Caco-2 (cell line): ENCODE data around the gene IFITM2. TPM values are rescaled to one million over a fixed set of nuclear protein-coding genes. Genes with fewer than 3 reads are reported as not detected.
"Not testable (repeated sequence)": the region's sequence is repeated elsewhere in the genome, so short reads cannot be mapped to it uniquely, and the experiment has no call there.

Experiments used
- BruUV-seq: library from RNA; stranded (reverse); fragments of 400-500 nt; replicated peaks from 2 replicates; lab custom pipeline; 2021; lab: Mats Ljungman, UMichigan
- CTCF ChIA-PET: fragments of 300-600 bp; sonication (Branson Sonifier 250); formaldehyde crosslinking; loops from one replicate; lab custom pipeline; 2022; ENCODE audit warnings: antibody characterized with exemption; lab: Charles Lee
- POLR2A ChIA-PET: fragments of 300-600 bp; sonication (Branson Sonifier 250); formaldehyde crosslinking; loops from one replicate; lab custom pipeline; 2022; ENCODE audit warnings: antibody characterized with exemption; lab: Charles Lee
- DNase-seq, 2 experiments: peaks; one replicate each; pipeline versions ENCODE4 v3.0.0 to v3.0.0-alpha.2; 2020 to 2022
- H3K27me3 ChIP-seq: replicated peaks from 2 replicates; pipeline ENCODE4 v1.6.0; 2011; ENCODE audit warnings: low read length; ENCODE audit not compliant: control insufficient read depth, insufficient read depth
- H3K36me3 ChIP-seq: 2 replicates; pipeline ENCODE4 v1.5.1; 2011; ENCODE audit warnings: low read length; ENCODE audit not compliant: control insufficient read depth, insufficient read depth
- H3K4me1 ChIP-seq: fragments of 250-450 bp; sonication (Bioruptor Pico); 2 replicates; pipeline ENCODE4 v1.5.1; 2020; ENCODE audit warnings: mild to moderate bottlenecking
- H3K4me3 ChIP-seq: 2 replicates; pipeline ENCODE4 v1.5.1; 2011; ENCODE audit warnings: low read depth, mild to moderate bottlenecking, control low read depth, low read length
- H3K9me3 ChIP-seq: fragments of 250-450 bp; sonication (Bioruptor Pico); 2 replicates; pipeline ENCODE4 v1.5.1; 2020; ENCODE audit warnings: mild to moderate bottlenecking, moderate library complexity
- H3K27ac Mint-ChIP-seq: one replicate; pipeline ENCODE4 v1.8.0; 2022; ENCODE audit warnings: mixed read lengths; ENCODE audit not compliant: unreplicated experiment
- H3K27me3 Mint-ChIP-seq: one replicate; pipeline ENCODE4 v1.8.0; 2022; ENCODE audit warnings: mixed read lengths; ENCODE audit not compliant: insufficient read depth, unreplicated experiment
- H3K36me3 Mint-ChIP-seq: one replicate; pipeline ENCODE4 v1.8.0; 2022; ENCODE audit warnings: mild to moderate bottlenecking, mixed read lengths; ENCODE audit not compliant: insufficient read depth, unreplicated experiment
- H3K4me1 Mint-ChIP-seq: one replicate; pipeline ENCODE4 v1.8.0; 2022; ENCODE audit warnings: low read depth, mixed read lengths; ENCODE audit not compliant: unreplicated experiment
- H3K4me3 Mint-ChIP-seq: one replicate; pipeline ENCODE4 v1.8.0; 2022; ENCODE audit warnings: mild to moderate bottlenecking, moderate library complexity, mixed read lengths; ENCODE audit not compliant: unreplicated experiment
- H3K9me3 Mint-ChIP-seq: one replicate; pipeline ENCODE4 v1.8.0; 2022; ENCODE audit warnings: mixed read lengths; ENCODE audit not compliant: unreplicated experiment
- intact Hi-C: fragments of 100-400 bp; cut with micrococcal nuclease; formaldehyde crosslinking; loops from one replicate; pipeline ENCODE4 v1.10.0; 2022; ENCODE audit not compliant: unreplicated experiment
- total RNA-seq: library from RNA; stranded (reverse); gene quantifications from 2 replicates; pipeline ENCODE4 v1.2.3, GENCODE V29; 2022
- TF ChIP-seq, protein P1 (sequence below), 2 experiments: fragments of 200-600 bp in 1 of 2; IDR thresholded peaks; 1 replicate in 1 of 2; 2 replicates in 1 of 2; pipeline versions ENCODE4 v1.5.1 to v1.8.0; 2011 to 2022; ENCODE audit warnings: antibody characterized with exemption in 1 of 2, control low read depth in 1 of 2, inconsistent platforms in 1 of 2, low read depth in 1 of 2, low read length in 1 of 2, mild to moderate bottlenecking in 1 of 2, moderate library complexity in 1 of 2; ENCODE audit not compliant: insufficient read depth in 1 of 2, severe bottlenecking in 1 of 2, unreplicated experiment in 1 of 2

Gene IFITM2
- total RNA-seq, 1 experiment from 2014 or later = 7.3 TPM

DNA sequence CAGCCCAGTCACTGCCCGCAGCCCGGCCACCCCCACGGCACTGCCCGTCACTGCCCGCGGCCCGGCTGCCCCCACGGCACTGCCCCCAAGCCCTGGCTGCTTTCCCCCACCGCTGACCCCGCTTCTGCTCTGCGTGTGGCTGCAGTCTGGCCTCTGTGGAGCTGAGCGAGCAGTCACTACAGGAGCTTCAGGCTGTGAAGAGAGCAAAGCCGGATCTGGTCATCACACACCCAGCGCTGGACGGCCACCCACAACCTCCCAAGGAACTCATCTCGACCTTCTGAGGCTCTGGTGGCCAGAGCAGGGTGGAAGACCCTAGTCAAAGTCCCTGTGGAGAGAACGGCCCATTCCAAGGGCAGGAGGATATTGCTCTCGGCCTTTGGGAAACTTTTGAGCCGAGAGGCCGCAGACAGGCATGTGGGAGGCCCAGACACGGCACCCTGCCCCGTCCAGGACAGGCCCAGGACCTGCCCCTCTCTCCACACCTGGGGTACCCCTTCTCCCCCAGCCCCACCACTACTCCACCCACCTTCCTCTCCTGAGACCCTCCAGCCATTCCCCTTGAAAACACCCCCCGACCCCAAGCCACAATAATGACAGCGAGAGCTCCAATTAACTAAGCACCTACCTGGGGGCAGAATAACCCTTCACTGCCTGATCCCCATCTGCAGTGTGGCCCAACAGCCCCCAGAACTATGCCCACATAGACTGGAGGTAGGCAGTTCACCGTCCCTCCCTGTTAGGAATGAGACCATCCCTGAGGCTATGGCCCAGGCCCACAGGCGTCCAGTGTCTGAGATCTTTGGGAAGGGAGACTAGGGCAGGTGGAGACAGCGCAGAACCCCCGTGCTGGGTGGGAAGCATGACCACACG lies 22.4 kb upstream of the IFITM2 start:
- no TSS peak for BruUV-seq
- H3K4me3 ChIP-seq = no peak overlapping the region
- no peaks in the 10 kb centered on the region for H3K9me3 ChIP-seq
- Mint-ChIP-seq H3K9me3 (no peaks in the 10 kb centered on the region), H3K36me3 (peaks cover 7% of the 10 kb centered on the region), H3K27ac (no peak overlapping the region), H3K4me3 (no peak overlapping the region), H3K27me3 (peaks cover 23% of the 10 kb centered on the region), H3K4me1 (peaks cover 7% of the 10 kb centered on the region)
- TF ChIP-seq, protein P1, sequence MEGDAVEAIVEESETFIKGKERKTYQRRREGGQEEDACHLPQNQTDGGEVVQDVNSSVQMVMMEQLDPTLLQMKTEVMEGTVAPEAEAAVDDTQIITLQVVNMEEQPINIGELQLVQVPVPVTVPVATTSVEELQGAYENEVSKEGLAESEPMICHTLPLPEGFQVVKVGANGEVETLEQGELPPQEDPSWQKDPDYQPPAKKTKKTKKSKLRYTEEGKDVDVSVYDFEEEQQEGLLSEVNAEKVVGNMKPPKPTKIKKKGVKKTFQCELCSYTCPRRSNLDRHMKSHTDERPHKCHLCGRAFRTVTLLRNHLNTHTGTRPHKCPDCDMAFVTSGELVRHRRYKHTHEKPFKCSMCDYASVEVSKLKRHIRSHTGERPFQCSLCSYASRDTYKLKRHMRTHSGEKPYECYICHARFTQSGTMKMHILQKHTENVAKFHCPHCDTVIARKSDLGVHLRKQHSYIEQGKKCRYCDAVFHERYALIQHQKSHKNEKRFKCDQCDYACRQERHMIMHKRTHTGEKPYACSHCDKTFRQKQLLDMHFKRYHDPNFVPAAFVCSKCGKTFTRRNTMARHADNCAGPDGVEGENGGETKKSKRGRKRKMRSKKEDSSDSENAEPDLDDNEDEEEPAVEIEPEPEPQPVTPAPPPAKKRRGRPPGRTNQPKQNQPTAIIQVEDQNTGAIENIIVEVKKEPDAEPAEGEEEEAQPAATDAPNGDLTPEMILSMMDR (IDR thresholded peaks at IDR 0.05; ENCODE audit: insufficient read depth in 1 of 2, low read depth in 1 of 2, low read length in 1 of 2, severe bottlenecking in 1 of 2, unreplicated experiment in 1 of 2) = no peak
- peaks cover 5% of the 10 kb centered on the region for H3K27me3 ChIP-seq
- CTCF ChIA-PET = interaction anchor here (0.6 kb wide), 1 partner anchor 126 kb away, joined by 4 read pairs; no protein-coding TSS in a partner anchor
- DNase-seq = peak in 1 of 2 experiments; percentile 33
- intact Hi-C loops = no loop called here
- POLR2A ChIA-PET = interaction anchor here (0.7 kb wide), 1 partner anchor 35 kb away, joined by 3 read pairs; no protein-coding TSS in a partner anchor
- no peaks in the 10 kb centered on the region for H3K36me3 ChIP-seq
- peaks cover 18% of the 10 kb centered on the region for H3K4me1 ChIP-seq

DNA sequence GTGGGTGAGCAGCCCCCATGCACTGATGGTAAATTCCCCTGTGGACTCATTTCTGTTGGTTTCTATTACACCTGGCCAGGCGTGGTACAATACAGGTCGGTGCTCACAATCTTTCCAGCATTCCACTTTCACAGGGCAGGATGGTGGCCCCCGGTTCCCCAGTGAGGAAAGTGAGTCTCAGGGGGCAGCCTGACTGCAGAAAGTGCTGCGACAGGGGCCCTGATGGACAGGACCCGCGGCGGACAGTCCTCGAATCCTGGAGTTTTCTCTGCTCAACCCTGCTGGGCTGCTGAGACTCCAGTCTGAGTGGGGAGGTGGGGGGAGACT lies 21.8 kb upstream of the IFITM2 start:
- Histone ChIP-seq H3K36me3 (no peaks in the 10 kb centered on the region), H3K27me3 (peaks cover 5% of the 10 kb centered on the region), H3K4me1 (peaks cover 12% of the 10 kb centered on the region), H3K4me3 (no peak overlapping the region), H3K9me3 (no peaks in the 10 kb centered on the region)
- ChIA-PET POLR2A (no interaction called here), CTCF (no interaction called here)
- no peak overlapping the region for H3K27ac Mint-ChIP-seq
- peaks cover 7% of the 10 kb centered on the region for H3K36me3 Mint-ChIP-seq
- DNase-seq = no peak
- intact Hi-C loops = no loop called here
- H3K4me1 Mint-ChIP-seq = peaks cover 7% of the 10 kb centered on the region
- no peaks in the 10 kb centered on the region for H3K9me3 Mint-ChIP-seq
- TSS peak; percentile 23 for BruUV-seq
- TF ChIP-seq, protein P1 (IDR thresholded peaks at IDR 0.05; ENCODE audit: insufficient read depth in 1 of 2, low read depth in 1 of 2, low read length in 1 of 2, severe bottlenecking in 1 of 2, unreplicated experiment in 1 of 2) = no peak
- peaks cover 21% of the 10 kb centered on the region for H3K27me3 Mint-ChIP-seq
- H3K4me3 Mint-ChIP-seq = no peak overlapping the region

DNA sequence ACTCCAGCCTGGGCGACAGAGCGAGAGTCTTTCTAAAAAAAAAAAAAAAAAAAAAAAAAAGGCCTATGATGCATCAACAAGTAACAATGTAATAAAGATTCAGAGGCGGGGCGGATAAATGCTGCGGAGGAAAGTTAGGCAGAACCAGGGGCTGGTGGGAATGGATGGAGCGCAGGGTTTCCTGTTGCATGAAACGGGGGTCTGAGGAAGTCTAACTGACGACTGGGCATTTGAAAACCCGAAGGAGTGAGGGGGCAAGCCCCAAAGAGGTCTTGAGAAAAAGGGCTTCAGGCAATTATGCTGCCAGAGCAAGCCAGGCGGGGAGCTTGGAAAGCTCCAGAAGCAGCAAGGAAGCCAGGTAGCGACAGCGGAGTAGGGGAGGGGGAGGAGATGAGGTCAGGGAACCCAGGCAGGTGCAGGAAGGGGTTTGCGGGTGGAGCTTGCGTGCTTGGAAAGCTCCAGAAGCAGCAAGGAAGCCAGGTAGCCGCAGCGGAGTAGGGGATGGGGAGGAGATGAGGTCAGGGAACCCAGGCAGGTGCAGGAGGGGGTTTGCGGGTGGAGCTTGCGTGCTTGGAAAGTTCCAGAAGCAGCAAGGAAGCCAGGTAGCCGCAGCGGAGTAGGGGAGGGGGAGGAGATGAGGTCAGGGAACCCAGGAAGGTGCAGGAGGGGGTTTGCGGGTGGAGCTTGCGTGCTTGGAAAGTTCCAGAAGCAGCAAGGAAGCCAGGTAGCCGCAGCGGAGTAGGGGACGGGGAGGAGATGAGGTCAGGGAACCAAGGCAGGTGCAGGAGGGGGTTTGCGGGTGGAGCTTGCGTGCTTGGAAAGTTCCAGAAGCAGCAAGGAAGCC lies 20.4 kb upstream of the IFITM2 start:
- H3K9me3 ChIP-seq, H3K4me1 Mint-ChIP-seq, H3K9me3 Mint-ChIP-seq, BruUV-seq, H3K36me3 Mint-ChIP-seq, H3K4me1 ChIP-seq, intact Hi-C loops, H3K27me3 ChIP-seq, H3K36me3 ChIP-seq, H3K27me3 Mint-ChIP-seq: not testable (repeated sequence)
- ChIA-PET POLR2A (interaction anchor here (0.8 to 1.3 kb wide), 2 partner anchors 80 to 219 kb away, joined by 3 read pairs; partner anchors contain the start of genes BET1L and RIC8A), CTCF (interaction anchor here (0.6 to 1.1 kb wide), 3 partner anchors 69 to 164 kb away, joined by 3 to 7 read pairs (median 5); no protein-coding TSS in a partner anchor)
- H3K4me3 Mint-ChIP-seq = peak overlapping the region; percentile 98
- DNase-seq = peak; percentile 41 to 79
- peak overlapping the region; percentile 93 for H3K27ac Mint-ChIP-seq
- H3K4me3 ChIP-seq = peak overlapping the region; percentile 51
